GM10266 (cell line): ENCODE results near the gene IL6ST.

Experiments
- DNase-seq: peaks from one replicate; pipeline ENCODE4 v3.0.0; 2012; ENCODE audit errors: extremely low spot score
- CTCF ChIP-seq: IDR thresholded peaks from 2 replicates; pipeline ENCODE4 v1.5.1; 2012; ENCODE audit warnings: mild to moderate bottlenecking, low read depth; ENCODE audit not compliant: control insufficient read depth, insufficient read depth; ENCODE audit errors: missing control alignments

Gene IL6ST

DNA sequence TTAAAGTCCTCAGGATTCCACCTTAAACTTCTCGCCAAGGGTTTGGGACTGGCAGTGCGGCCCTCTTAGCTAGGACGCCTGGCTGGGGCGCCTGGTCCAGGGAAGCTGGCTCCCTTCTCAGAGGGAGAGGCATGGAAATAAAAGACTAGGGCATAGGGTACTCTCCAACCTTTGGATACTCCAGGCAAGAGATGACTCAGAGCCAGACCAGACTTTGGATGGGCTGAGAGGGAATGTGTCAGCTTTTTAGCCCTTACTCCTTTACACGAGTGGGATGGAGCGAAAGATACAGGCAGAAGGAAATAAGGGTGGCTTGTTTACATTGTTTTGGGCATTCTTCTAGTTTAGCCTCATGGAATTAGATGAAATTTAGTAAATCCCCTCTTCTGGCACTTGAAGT lies 95.4 kb downstream of the IL6ST start:
- no peak for TF ChIP-seq CTCF
- DNase-seq = no peak

DNA sequence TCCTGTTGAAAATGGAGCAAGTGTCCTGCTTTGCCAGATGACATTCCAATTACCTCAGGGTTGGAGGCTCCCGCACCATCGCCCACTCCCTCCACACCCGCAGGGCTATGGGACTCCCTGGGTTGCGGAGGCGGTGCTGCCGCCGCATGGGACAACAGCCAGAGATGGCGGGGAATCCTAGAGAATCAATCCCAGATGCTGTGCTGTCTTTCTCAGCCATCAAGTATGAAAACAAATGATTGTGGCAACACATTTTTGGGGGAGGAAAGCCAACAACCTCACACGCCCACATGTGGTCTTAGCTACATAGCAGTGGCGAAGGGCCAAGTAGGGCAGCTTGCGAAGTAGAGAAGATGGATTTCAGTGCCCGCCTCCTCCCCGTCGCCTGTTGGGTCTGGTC lies 96.9 kb downstream of the IL6ST start:
- DNase-seq = no peak

DNA sequence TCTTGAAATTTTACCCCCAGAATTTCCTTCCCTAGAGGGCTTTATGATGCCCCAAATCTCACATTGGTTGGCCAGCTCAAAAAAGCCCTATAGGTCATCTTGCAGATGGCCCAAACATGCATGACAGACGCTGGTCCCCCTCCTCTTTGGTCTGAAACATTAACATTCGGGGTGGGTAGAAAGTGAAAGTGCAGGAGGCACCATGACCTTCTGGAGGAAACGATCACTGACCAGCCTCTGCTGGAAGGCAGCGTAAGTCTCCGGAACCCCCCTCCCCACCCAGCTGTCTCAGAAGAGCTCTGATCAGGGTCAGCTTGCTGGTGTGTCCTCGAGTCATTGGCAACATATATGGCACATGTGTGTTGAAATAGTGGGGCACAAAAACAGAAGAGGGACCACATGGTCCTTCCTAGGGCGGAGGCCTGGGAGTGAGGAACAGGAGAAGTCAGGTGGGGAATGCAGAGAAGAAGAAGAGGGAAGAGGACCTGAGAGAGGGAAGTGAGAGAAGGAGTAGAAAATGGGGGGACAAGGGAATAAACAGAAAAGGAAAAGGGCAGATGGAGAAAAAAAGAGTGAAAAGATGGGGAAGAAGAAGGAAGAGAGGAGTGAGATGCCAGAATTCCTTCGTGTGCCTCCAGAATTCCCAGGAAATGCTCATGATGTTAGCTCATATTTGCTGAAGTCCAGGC lies 97.4 kb downstream of the IL6ST start:
- no peak for TF ChIP-seq CTCF

More for the DNA sequence above, 96.9 kb downstream of the IL6ST start:
- no peak for TF ChIP-seq CTCF

GRCh38 chr5:55896663-55897062 lies 98.1 kb downstream of the IL6ST start:
- no peak for TF ChIP-seq CTCF
- no peak for DNase-seq

More for the DNA sequence above, 97.4 kb downstream of the IL6ST start:
- DNase-seq = no peak

GRCh38 chr5:55896238-55896637 lies 98.5 kb downstream of the IL6ST start:
- TF ChIP-seq CTCF = no peak
- no peak for DNase-seq

- DNase-seq = no peak
- no peak for TF ChIP-seq CTCF
These were observed 99.4 kb downstream of the IL6ST start for GRCh38 chr5:55895346-55895745.

DNA sequence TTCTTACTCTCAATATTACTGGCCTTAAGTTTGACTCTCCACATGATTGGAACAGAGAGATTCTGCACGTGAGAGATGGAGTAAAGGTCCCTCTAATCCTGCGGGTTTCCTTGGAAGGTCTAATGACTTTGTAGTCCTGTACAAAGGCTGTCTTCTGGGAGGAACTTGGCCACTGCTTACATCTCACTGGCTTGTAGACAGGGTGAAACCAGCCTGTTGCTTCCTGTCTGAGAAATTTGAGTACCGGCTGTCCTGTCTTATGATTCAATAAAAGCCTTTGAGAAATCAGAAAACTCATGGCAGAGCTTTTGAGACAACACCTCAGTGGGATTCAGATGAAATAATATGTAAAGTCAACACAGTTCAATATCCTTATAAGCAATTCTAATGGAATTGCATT lies 100.6 kb downstream of the IL6ST start:
- no peak for DNase-seq
- TF ChIP-seq CTCF = no peak
